OCI-LY1 (cell line): ENCODE measurements around the gene COX7A1.
"Not testable (repeated sequence)": the region's sequence is repeated elsewhere in the genome, so short reads cannot be mapped to it uniquely, and the experiment has no call there.

Source experiments
- H2AFZ ChIP-seq: fragments of 200-600 bp; sonication (generic), shearing (Covaris generic); 2 replicates; pipeline ENCODE4 v1.6.0; 2014; ENCODE audit warnings: antibody characterized with exemption, mild to moderate bottlenecking, low read length
- H3F3A ChIP-seq: fragments of 200-600 bp; sonication (generic), shearing (Covaris generic); 2 replicates; pipeline ENCODE4 v1.6.0; 2014; ENCODE audit warnings: mild to moderate bottlenecking, antibody characterized with exemption, low read length, moderate library complexity; ENCODE audit not compliant: insufficient read depth
- H3K27ac ChIP-seq: fragments of 200-600 bp; sonication (generic); 2 replicates; pipeline ENCODE4 v1.5.1; 2014; ENCODE audit warnings: low read length, mixed run types, mild to moderate bottlenecking, low read depth; ENCODE audit not compliant: poor library complexity, severe bottlenecking
- H3K27me3 ChIP-seq: fragments of 200-600 bp; sonication (generic); 2 replicates; pipeline ENCODE4 v1.6.0; 2014; ENCODE audit warnings: antibody characterized with exemption, mild to moderate bottlenecking, low read length, moderate library complexity; ENCODE audit not compliant: insufficient read depth
- H3K36me3 ChIP-seq: fragments of 200-600 bp; sonication (generic); 2 replicates; pipeline ENCODE4 v1.6.1; 2014; ENCODE audit warnings: mild to moderate bottlenecking, antibody characterized with exemption, low read length, moderate library complexity, mixed read lengths; ENCODE audit not compliant: insufficient read depth
- H3K4me1 ChIP-seq: fragments of 200-600 bp; sonication (generic); 2 replicates; pipeline ENCODE4 v1.5.1; 2014; ENCODE audit warnings: mild to moderate bottlenecking, low read length, moderate library complexity; ENCODE audit not compliant: insufficient read depth, severe bottlenecking
- H3K4me2 ChIP-seq: fragments of 200-600 bp; sonication (generic), shearing (Covaris generic); 2 replicates; pipeline ENCODE4 v1.6.1; 2014; ENCODE audit warnings: low read length
- H3K4me3 ChIP-seq: fragments of 200-600 bp; sonication (generic); 2 replicates; pipeline ENCODE4 v1.5.1; 2014; ENCODE audit warnings: low read length, low read depth, mild to moderate bottlenecking, mixed read lengths; ENCODE audit not compliant: poor library complexity, severe bottlenecking
- H3K79me2 ChIP-seq: fragments of 200-600 bp; shearing (Covaris generic); 2 replicates; pipeline ENCODE4 v1.6.1; 2016; ENCODE audit warnings: mixed run types, low read length, mixed read lengths; ENCODE audit not compliant: insufficient read depth
- H3K9ac ChIP-seq: fragments of 200-600 bp; sonication (generic), shearing (Covaris generic); 2 replicates; pipeline ENCODE4 v1.6.1; 2014; ENCODE audit warnings: mild to moderate bottlenecking, low read length, mixed read lengths
- H3K9me2 ChIP-seq: fragments of 200-600 bp; sonication (generic), shearing (Covaris generic); 2 replicates; pipeline ENCODE4 v1.6.1; 2014; ENCODE audit warnings: low read depth, mild to moderate bottlenecking, low read length, mixed read lengths
- H3K9me3 ChIP-seq: fragments of 200-600 bp; shearing (Covaris generic); 2 replicates; pipeline ENCODE4 v1.6.1; 2014; ENCODE audit warnings: low read length, mixed read lengths
- H4K20me1 ChIP-seq: fragments of 200-600 bp; sonication (generic), shearing (Covaris generic); 2 replicates; pipeline ENCODE4 v1.6.0; 2016; ENCODE audit warnings: mild to moderate bottlenecking, low read length; ENCODE audit not compliant: insufficient read depth
- CTCF ChIP-seq: fragments of 200-600 bp; sonication (generic), shearing (Covaris generic); IDR thresholded peaks from 2 replicates; pipeline ENCODE4 v1.5.1; 2017; ENCODE audit warnings: mild to moderate bottlenecking, antibody characterized with exemption, low read length, moderate library complexity, mixed read lengths
- EZH2 ChIP-seq: fragments of 200-600 bp; sonication (generic), shearing (Covaris generic); IDR thresholded peaks from 2 replicates; pipeline ENCODE4 v1.8.0; 2017; ENCODE audit warnings: borderline replicate concordance, mixed run types, mild to moderate bottlenecking, antibody characterized with exemption, low read length, moderate library complexity, mixed read lengths

The COX7A1 gene

GRCh38 chr19:36173846-36174245, 21.6 kb upstream of the COX7A1 start:
- not testable (repeated sequence) for H3K9me3 ChIP-seq, H3K79me2 ChIP-seq, H3K9me2 ChIP-seq, H4K20me1 ChIP-seq, H2AFZ ChIP-seq, H3K27me3 ChIP-seq, H3K4me2 ChIP-seq, H3K4me1 ChIP-seq, H3K36me3 ChIP-seq, H3K9ac ChIP-seq, H3K4me3 ChIP-seq, H3K27ac ChIP-seq, H3F3A ChIP-seq

- H3K4me3 ChIP-seq, result no peak overlapping the region
- H3K79me2 ChIP-seq, result no peaks in the 10 kb centered on the region
- H3F3A ChIP-seq, result no peaks in the 10 kb centered on the region
- no peaks in the 10 kb centered on the region for H3K9me2 ChIP-seq
- H4K20me1 ChIP-seq, result no peaks in the 10 kb centered on the region
- H3K27ac ChIP-seq, result no peak overlapping the region
- no peak overlapping the region for H3K4me2 ChIP-seq
- peaks cover 5% of the 10 kb centered on the region for H3K4me1 ChIP-seq
- H2AFZ ChIP-seq, result no peak overlapping the region
- no peaks in the 10 kb centered on the region for H3K27me3 ChIP-seq
- H3K9me3 ChIP-seq, result no peaks in the 10 kb centered on the region
- TF ChIP-seq EZH2, result no peak
- no peak for TF ChIP-seq CTCF
- H3K36me3 ChIP-seq, result no peaks in the 10 kb centered on the region
- no peak overlapping the region for H3K9ac ChIP-seq
Measured at GRCh38 chr19:36172852-36173251, 20.6 kb upstream of the COX7A1 start.

- Histone ChIP-seq H2AFZ (no peak overlapping the region), H3K4me3 (no peak overlapping the region), H3K36me3 (no peaks in the 10 kb centered on the region), H4K20me1 (no peaks in the 10 kb centered on the region), H3K27ac (no peak overlapping the region), H3K9me2 (no peaks in the 10 kb centered on the region), H3K4me1 (peaks cover 5% of the 10 kb centered on the region), H3K9ac (no peak overlapping the region), H3F3A (no peaks in the 10 kb centered on the region), H3K27me3 (no peaks in the 10 kb centered on the region), H3K79me2 (no peaks in the 10 kb centered on the region), H3K4me2 (no peak overlapping the region), H3K9me3 (no peaks in the 10 kb centered on the region)
- TF ChIP-seq EZH2, result no peak
- no peak for TF ChIP-seq CTCF
Measured at GRCh38 chr19:36169084-36169760, 17.0 kb upstream of the COX7A1 start.

- Histone ChIP-seq H3K9me3 (no peaks in the 10 kb centered on the region), H3K4me3 (no peak overlapping the region), H3K4me1 (no peaks in the 10 kb centered on the region), H3K27me3 (no peaks in the 10 kb centered on the region), H3K9me2 (no peaks in the 10 kb centered on the region), H3K79me2 (no peaks in the 10 kb centered on the region), H3K9ac (no peak overlapping the region), H4K20me1 (no peaks in the 10 kb centered on the region), H3K27ac (no peak overlapping the region), H3K36me3 (no peaks in the 10 kb centered on the region), H2AFZ (no peak overlapping the region), H3F3A (no peaks in the 10 kb centered on the region), H3K4me2 (no peak overlapping the region)
- TF ChIP-seq CTCF, result no peak
Measured at GRCh38 chr19:36163813-36164212, 11.6 kb upstream of the COX7A1 start.
